Neural progenitor cell (in vitro differentiated cells): ENCODE data around the gene C1QC. TPM values are rescaled to one million over a fixed set of nuclear protein-coding genes. Genes with fewer than 3 reads are reported as not detected.

ENCODE experiments used
- DNase-seq: peaks from one replicate; pipeline ENCODE4 v3.0.0-alpha.2; 2016; ENCODE audit warnings: low spot score
- H2AFZ ChIP-seq: fragments of 200-600 bp; sonication (generic); replicated peaks from 2 replicates; pipeline ENCODE4 v1.6.1; 2016; ENCODE audit warnings: antibody characterized with exemption
- H3F3A ChIP-seq: fragments of 200-600 bp; sonication (generic); 2 replicates; pipeline ENCODE4 v1.6.1; 2016; ENCODE audit warnings: antibody characterized with exemption, low read depth
- H3K27ac ChIP-seq: fragments of 200-600 bp; sonication (generic); 2 replicates; pipeline ENCODE4 v1.5.1; 2016; ENCODE audit warnings: mild to moderate bottlenecking
- H3K27me3 ChIP-seq: fragments of 200-600 bp; sonication (generic); 2 replicates; pipeline ENCODE4 v1.6.1; 2016; ENCODE audit warnings: mild to moderate bottlenecking, moderate library complexity
- H3K36me3 ChIP-seq: fragments of 200-600 bp; sonication (generic); 2 replicates; pipeline ENCODE4 v1.5.1; 2016
- H3K4me1 ChIP-seq: fragments of 200-600 bp; sonication (generic); 2 replicates; pipeline ENCODE4 v1.6.1; 2016; ENCODE audit warnings: mixed run types
- H3K4me2 ChIP-seq: fragments of 200-600 bp; sonication (generic); 2 replicates; pipeline ENCODE4 v1.6.1; 2016
- H3K4me3 ChIP-seq: fragments of 200-600 bp; sonication (generic); 2 replicates; pipeline ENCODE4 v1.5.1; 2016
- H3K79me2 ChIP-seq: fragments of 200-600 bp; sonication (generic); 2 replicates; pipeline ENCODE4 v1.6.1; 2016; ENCODE audit warnings: low read depth
- H3K9ac ChIP-seq: fragments of 200-600 bp; sonication (generic); 2 replicates; pipeline ENCODE4 v1.6.1; 2016
- H3K9me3 ChIP-seq: fragments of 200-600 bp; sonication (generic); 2 replicates; pipeline ENCODE4 v1.5.1; 2016; ENCODE audit warnings: low read depth
- H4K20me1 ChIP-seq: fragments of 200-600 bp; sonication (generic); 2 replicates; pipeline ENCODE4 v1.6.1; 2016; ENCODE audit warnings: low read depth
- H3K27ac Mint-ChIP-seq: 3 replicates; pipeline ENCODE4 v1.8.0; 2021; ENCODE audit warnings: mixed read lengths
- H3K27me3 Mint-ChIP-seq: 2 replicates; pipeline ENCODE4 v1.8.0; 2022; ENCODE audit warnings: low read depth, mild to moderate bottlenecking, inconsistent platforms, moderate library complexity, mixed read lengths; ENCODE audit not compliant: insufficient read depth
- H3K36me3 Mint-ChIP-seq: 3 replicates; pipeline ENCODE4 v1.8.0; 2021; ENCODE audit warnings: mixed read lengths
- H3K4me1 Mint-ChIP-seq: 3 replicates; pipeline ENCODE4 v1.8.0; 2021; ENCODE audit warnings: mixed read lengths
- H3K4me3 Mint-ChIP-seq: 3 replicates; pipeline ENCODE4 v1.8.0; 2021; ENCODE audit warnings: mild to moderate bottlenecking, moderate library complexity, mixed read lengths
- H3K9me3 Mint-ChIP-seq: 3 replicates; pipeline ENCODE4 v1.8.0; 2020; ENCODE audit warnings: mixed read lengths
- EZH2 ChIP-seq: fragments of 200-600 bp; sonication (generic); IDR thresholded peaks from 2 replicates; pipeline ENCODE4 v1.6.1; 2017; ENCODE audit warnings: antibody characterized with exemption, mild to moderate bottlenecking, moderate library complexity
- EZH2phosphoT487 ChIP-seq: fragments of 200-600 bp; sonication (generic); IDR thresholded peaks from 2 replicates; pipeline ENCODE4 v1.6.1; 2017; ENCODE audit warnings: antibody characterized with exemption
- total RNA-seq: library from RNA; depleted of rRNA; stranded (reverse); fragments of >200 nt; gene quantifications from 2 replicates; pipeline ENCODE4 v1.2.3, GENCODE V29; 2015; ENCODE audit warnings: low replicate concordance
- TF ChIP-seq, protein P1 (sequence below): fragments of 200-600 bp; sonication (generic); IDR thresholded peaks from 2 replicates; pipeline ENCODE4 v1.5.1; 2017; ENCODE audit warnings: antibody characterized with exemption, mild to moderate bottlenecking

Gene C1QC
- total RNA-seq, 1 donor from 2014 or later = not detected

DNA sequence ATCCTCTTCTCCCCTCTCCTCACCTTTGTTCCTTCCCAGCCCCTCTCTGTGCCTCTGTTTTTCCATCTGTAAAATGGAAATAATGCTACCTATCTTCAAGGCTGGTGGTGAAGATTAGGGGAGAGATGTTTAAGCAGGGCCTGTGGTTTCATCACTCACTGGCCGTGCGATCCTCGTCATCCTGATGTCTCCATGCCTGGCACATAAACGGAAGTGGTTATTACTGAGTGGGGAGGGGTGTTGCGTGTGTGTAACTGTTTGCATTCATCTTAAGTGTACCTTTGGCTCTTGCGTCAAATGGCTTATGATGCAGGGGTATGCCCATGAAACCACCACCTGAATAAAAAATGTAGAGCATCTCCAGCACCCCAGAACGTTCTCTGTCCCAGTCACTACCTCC, 24.2 kb upstream of the C1QC start:
- no peaks in the 10 kb centered on the region for H3F3A ChIP-seq
- no peak overlapping the region for H3K4me3 Mint-ChIP-seq
- no peak overlapping the region for H3K27ac ChIP-seq
- no peak for DNase-seq
- H3K79me2 ChIP-seq = no peaks in the 10 kb centered on the region
- no peak overlapping the region for H2AFZ ChIP-seq
- peaks cover 16% of the 10 kb centered on the region for H3K27me3 ChIP-seq
- peaks cover 6% of the 10 kb centered on the region for H4K20me1 ChIP-seq
- no peak overlapping the region for H3K4me3 ChIP-seq
- peaks cover 35% of the 10 kb centered on the region for H3K27me3 Mint-ChIP-seq
- H3K4me1 Mint-ChIP-seq = peaks cover 2% of the 10 kb centered on the region
- H3K9ac ChIP-seq = no peak overlapping the region
- H3K36me3 ChIP-seq = no peaks in the 10 kb centered on the region
- H3K4me1 ChIP-seq = no peaks in the 10 kb centered on the region
- TF ChIP-seq EZH2phosphoT487 (no peak), EZH2 (no peak)
- TF ChIP-seq, protein P1, sequence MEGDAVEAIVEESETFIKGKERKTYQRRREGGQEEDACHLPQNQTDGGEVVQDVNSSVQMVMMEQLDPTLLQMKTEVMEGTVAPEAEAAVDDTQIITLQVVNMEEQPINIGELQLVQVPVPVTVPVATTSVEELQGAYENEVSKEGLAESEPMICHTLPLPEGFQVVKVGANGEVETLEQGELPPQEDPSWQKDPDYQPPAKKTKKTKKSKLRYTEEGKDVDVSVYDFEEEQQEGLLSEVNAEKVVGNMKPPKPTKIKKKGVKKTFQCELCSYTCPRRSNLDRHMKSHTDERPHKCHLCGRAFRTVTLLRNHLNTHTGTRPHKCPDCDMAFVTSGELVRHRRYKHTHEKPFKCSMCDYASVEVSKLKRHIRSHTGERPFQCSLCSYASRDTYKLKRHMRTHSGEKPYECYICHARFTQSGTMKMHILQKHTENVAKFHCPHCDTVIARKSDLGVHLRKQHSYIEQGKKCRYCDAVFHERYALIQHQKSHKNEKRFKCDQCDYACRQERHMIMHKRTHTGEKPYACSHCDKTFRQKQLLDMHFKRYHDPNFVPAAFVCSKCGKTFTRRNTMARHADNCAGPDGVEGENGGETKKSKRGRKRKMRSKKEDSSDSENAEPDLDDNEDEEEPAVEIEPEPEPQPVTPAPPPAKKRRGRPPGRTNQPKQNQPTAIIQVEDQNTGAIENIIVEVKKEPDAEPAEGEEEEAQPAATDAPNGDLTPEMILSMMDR = no peak
- no peak overlapping the region for H3K27ac Mint-ChIP-seq
- no peaks in the 10 kb centered on the region for H3K9me3 Mint-ChIP-seq
- no peaks in the 10 kb centered on the region for H3K36me3 Mint-ChIP-seq
- H3K9me3 ChIP-seq = no peaks in the 10 kb centered on the region
- H3K4me2 ChIP-seq = no peak overlapping the region

DNA sequence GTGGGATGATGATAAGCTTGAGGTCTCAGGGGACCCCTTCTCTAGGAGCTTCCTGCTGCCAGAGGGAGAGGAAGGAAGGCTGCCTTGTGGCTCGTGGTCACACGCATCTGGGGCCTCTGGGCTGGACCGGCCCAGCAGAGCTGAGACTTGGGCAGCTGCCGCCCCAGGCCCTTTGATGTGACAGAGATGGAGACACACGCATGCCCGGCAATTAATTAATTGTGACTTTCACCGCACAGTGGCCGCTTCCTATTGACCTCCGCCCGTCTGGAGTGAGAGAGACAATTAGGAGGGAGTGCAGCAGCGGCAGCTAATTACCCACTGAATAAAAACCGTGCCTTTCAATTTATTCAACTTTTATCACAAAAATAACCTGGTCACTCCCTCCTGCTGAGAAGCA, 23.6 kb upstream of the C1QC start:
- no peak for DNase-seq
- H3K9ac ChIP-seq = no peak overlapping the region
- peaks cover 10% of the 10 kb centered on the region for H3K27me3 ChIP-seq
- TF ChIP-seq EZH2phosphoT487 (no peak), EZH2 (no peak)
- TF ChIP-seq, protein P1 = no peak
- no peaks in the 10 kb centered on the region for H3K36me3 ChIP-seq
- H3K79me2 ChIP-seq = no peaks in the 10 kb centered on the region
- no peak overlapping the region for H3K4me3 Mint-ChIP-seq
- H4K20me1 ChIP-seq = peaks cover 6% of the 10 kb centered on the region
- H3K9me3 ChIP-seq = no peaks in the 10 kb centered on the region
- H3K4me1 ChIP-seq = no peaks in the 10 kb centered on the region
- no peak overlapping the region for H3K4me2 ChIP-seq
- peaks cover 2% of the 10 kb centered on the region for H3K4me1 Mint-ChIP-seq
- no peak overlapping the region for H3K27ac ChIP-seq
- no peak overlapping the region for H3K4me3 ChIP-seq
- no peaks in the 10 kb centered on the region for H3F3A ChIP-seq
- H3K27me3 Mint-ChIP-seq = peaks cover 30% of the 10 kb centered on the region
- no peak overlapping the region for H2AFZ ChIP-seq
- no peaks in the 10 kb centered on the region for H3K36me3 Mint-ChIP-seq
- H3K27ac Mint-ChIP-seq = no peak overlapping the region
- no peaks in the 10 kb centered on the region for H3K9me3 Mint-ChIP-seq

DNA sequence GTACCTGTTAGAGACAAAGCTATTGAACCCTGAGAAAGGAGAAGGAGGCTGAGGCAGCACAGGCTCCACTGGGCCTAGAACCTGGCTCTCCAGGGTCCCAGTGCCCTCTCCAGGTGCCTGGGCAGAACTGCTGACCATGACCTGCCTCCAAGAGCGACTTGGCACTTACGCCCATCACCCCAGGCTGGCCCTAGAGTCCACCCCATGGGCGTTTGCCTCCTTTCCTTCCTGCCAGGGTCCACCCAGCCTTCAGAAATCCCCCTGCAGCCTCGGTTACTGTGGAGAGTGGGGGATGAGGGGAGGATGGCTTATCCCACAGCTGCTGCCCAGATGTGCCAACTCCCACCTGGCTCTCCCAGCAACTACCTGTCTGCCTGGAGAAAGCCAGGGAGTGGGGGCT, 21.7 kb upstream of the C1QC start:
- peaks cover 2% of the 10 kb centered on the region for H3K4me1 Mint-ChIP-seq
- no peak for TF ChIP-seq EZH2
- TF ChIP-seq EZH2phosphoT487 = no peak
- TF ChIP-seq, protein P1 = no peak
- Histone ChIP-seq H3K4me1 (peaks cover 4% of the 10 kb centered on the region), H3K9me3 (no peaks in the 10 kb centered on the region), H3K9ac (no peak overlapping the region), H3K79me2 (no peaks in the 10 kb centered on the region), H3K36me3 (no peaks in the 10 kb centered on the region), H3K27ac (no peak overlapping the region), H3K4me3 (no peak overlapping the region), H3K4me2 (no peak overlapping the region), H4K20me1 (peaks cover 25% of the 10 kb centered on the region), H3F3A (peaks cover 5% of the 10 kb centered on the region), H3K27me3 (peaks cover 4% of the 10 kb centered on the region), H2AFZ (no peak overlapping the region)
- DNase-seq = no peak
- H3K27me3 Mint-ChIP-seq = peaks cover 32% of the 10 kb centered on the region
- H3K27ac Mint-ChIP-seq = no peak overlapping the region
- no peaks in the 10 kb centered on the region for H3K9me3 Mint-ChIP-seq
- H3K4me3 Mint-ChIP-seq = no peak overlapping the region
- H3K36me3 Mint-ChIP-seq = no peaks in the 10 kb centered on the region
